H9 (cell line): Measurements from ENCODE around the gene MAP7. TPM values are rescaled to one million over a fixed set of nuclear protein-coding genes. Genes with fewer than 3 reads are reported as not detected.

Experiments used
- DNase-seq: peaks from one replicate; pipeline ENCODE4 v3.0.0-alpha.2; 2017
- H2AFZ ChIP-seq: one replicate; pipeline ENCODE4 v1.6.1; 2013; ENCODE audit warnings: mild to moderate bottlenecking, low read length, control low read depth, moderate library complexity
- H2AK5ac ChIP-seq: 2 replicates; pipeline ENCODE4 v1.6.1; 2013; ENCODE audit warnings: low read length, control low read depth, mixed read lengths; ENCODE audit not compliant: insufficient read length
- H2BK120ac ChIP-seq: one replicate; pipeline ENCODE4 v1.6.1; 2013; ENCODE audit warnings: low read depth, mild to moderate bottlenecking, low read length, control low read depth, inconsistent platforms; ENCODE audit not compliant: poor library complexity, severe bottlenecking
- H2BK12ac ChIP-seq: 2 replicates; pipeline ENCODE4 v1.6.1; 2013; ENCODE audit warnings: low read length, control low read depth, mixed read lengths, low read depth; ENCODE audit not compliant: insufficient read length
- H2BK15ac ChIP-seq: 2 replicates; pipeline ENCODE4 v1.6.1; 2013; ENCODE audit warnings: low read depth, low read length, control low read depth
- H2BK20ac ChIP-seq: one replicate; pipeline ENCODE4 v1.6.1; 2013; ENCODE audit warnings: low read depth, mild to moderate bottlenecking, low read length, control low read depth, inconsistent platforms; ENCODE audit not compliant: poor library complexity, severe bottlenecking
- H2BK5ac ChIP-seq: 2 replicates; pipeline ENCODE4 v1.6.1; 2013; ENCODE audit warnings: low read length, control low read depth, mixed read lengths; ENCODE audit not compliant: insufficient read length
- H3K14ac ChIP-seq: 2 replicates; pipeline ENCODE4 v1.6.1; 2013; ENCODE audit warnings: low read length, control low read depth; ENCODE audit not compliant: insufficient read depth
- H3K18ac ChIP-seq: 2 replicates; pipeline ENCODE4 v1.6.1; 2013; ENCODE audit warnings: low read depth, mild to moderate bottlenecking, mixed read lengths, low read length, control low read depth; ENCODE audit not compliant: insufficient read length
- H3K23ac ChIP-seq: 2 replicates; pipeline ENCODE4 v1.6.1; 2013; ENCODE audit warnings: low read length, control low read depth, mixed read lengths, low read depth; ENCODE audit not compliant: insufficient read length
- H3K23me2 ChIP-seq: 2 replicates; pipeline ENCODE4 v1.6.1; 2013; ENCODE audit warnings: low read depth, mild to moderate bottlenecking, mixed read lengths, low read length, control low read depth; ENCODE audit not compliant: insufficient read length, poor library complexity, severe bottlenecking
- H3K27ac ChIP-seq: 2 replicates; pipeline ENCODE4 v1.5.1; 2013; ENCODE audit warnings: low read length, control low read depth, mixed read lengths, low read depth; ENCODE audit not compliant: insufficient read length
- H3K27me3 ChIP-seq: 2 replicates; pipeline ENCODE4 v1.6.1; 2013; ENCODE audit warnings: low read length, control low read depth, inconsistent platforms; ENCODE audit not compliant: insufficient read depth
- H3K4ac ChIP-seq: 2 replicates; pipeline ENCODE4 v1.6.1; 2013; ENCODE audit warnings: low read depth, mild to moderate bottlenecking, control low read depth, inconsistent platforms, low read length, moderate library complexity
- H3K4me1 ChIP-seq: 2 replicates; pipeline ENCODE4 v1.6.1; 2013; ENCODE audit warnings: low read length, control low read depth, inconsistent platforms; ENCODE audit not compliant: insufficient read depth
- H3K4me2 ChIP-seq: 2 replicates; pipeline ENCODE4 v1.6.1; 2013; ENCODE audit warnings: low read length, control low read depth, mixed read lengths; ENCODE audit not compliant: insufficient read length, insufficient read depth
- H3K56ac ChIP-seq: 2 replicates; pipeline ENCODE4 v1.6.1; 2013; ENCODE audit warnings: low read depth, mild to moderate bottlenecking, mixed read lengths, low read length, control low read depth; ENCODE audit not compliant: insufficient read length
- H3K79me1 ChIP-seq: 2 replicates; pipeline ENCODE4 v1.6.1; 2013; ENCODE audit warnings: low read depth, mild to moderate bottlenecking, moderate library complexity, low read length, control low read depth, inconsistent platforms; ENCODE audit not compliant: insufficient read depth, poor library complexity, severe bottlenecking
- H3K79me2 ChIP-seq: 2 replicates; pipeline ENCODE4 v1.6.1; 2013; ENCODE audit warnings: low read length, control low read depth, inconsistent platforms; ENCODE audit not compliant: insufficient read depth
- H3K9ac ChIP-seq: 2 replicates; pipeline ENCODE4 v1.6.1; 2013; ENCODE audit warnings: low read length, control low read depth, mixed read lengths; ENCODE audit not compliant: insufficient read length; ENCODE audit errors: extremely low read depth
- H3K9me3 ChIP-seq: one replicate; pipeline ENCODE4 v1.6.1; 2013; ENCODE audit warnings: low read depth, low read length, inconsistent platforms; ENCODE audit not compliant: control insufficient read depth
- H3T11ph ChIP-seq: one replicate; pipeline ENCODE4 v1.6.1; 2013; ENCODE audit warnings: mild to moderate bottlenecking, low read length, control low read depth, inconsistent platforms
- H4K20me1 ChIP-seq: one replicate; pipeline ENCODE4 v1.6.1; 2013; ENCODE audit not compliant: control insufficient read depth, insufficient read length, insufficient read depth
- H4K5ac ChIP-seq: 2 replicates; pipeline ENCODE4 v1.6.1; 2013; ENCODE audit warnings: low read depth, mild to moderate bottlenecking, mixed read lengths, low read length, control low read depth; ENCODE audit not compliant: insufficient read length
- H4K8ac ChIP-seq: replicated peaks from 2 replicates; pipeline ENCODE4 v1.6.1; 2013; ENCODE audit warnings: low read length, control low read depth, mixed read lengths, low read depth; ENCODE audit not compliant: insufficient read length
- H4K91ac ChIP-seq: 2 replicates; pipeline ENCODE4 v1.6.1; 2013; ENCODE audit warnings: low read depth, mild to moderate bottlenecking, moderate library complexity, mixed read lengths, low read length, control low read depth; ENCODE audit not compliant: insufficient read length
- H3K27ac Mint-ChIP-seq, 3 experiments: 2 replicates in 2 of 3; 3 replicates in 1 of 3; pipeline ENCODE4 v1.8.0; 2020 to 2021; ENCODE audit warnings: mixed read lengths in 3 of 3, mild to moderate bottlenecking in 1 of 3, moderate library complexity in 1 of 3
- H3K27me3 Mint-ChIP-seq: 2 replicates; pipeline ENCODE4 v1.8.0; 2021; ENCODE audit warnings: low read depth, mild to moderate bottlenecking, moderate library complexity, mixed read lengths
- H3K36me3 Mint-ChIP-seq, 3 experiments: 2 replicates in 2 of 3; 3 replicates in 1 of 3; pipeline ENCODE4 v1.8.0; 2020 to 2021; ENCODE audit warnings: low read depth in 3 of 3, mixed read lengths in 3 of 3; ENCODE audit not compliant: insufficient read depth in 1 of 3
- H3K4me1 Mint-ChIP-seq, 2 experiments: 2 replicates each; pipeline ENCODE4 v1.8.0; 2020; ENCODE audit warnings: mixed read lengths in 2 of 2
- H3K4me3 Mint-ChIP-seq, 2 experiments: 2 replicates in 1 of 2; 3 replicates in 1 of 2; pipeline ENCODE4 v1.8.0; 2020 to 2021; ENCODE audit warnings: mild to moderate bottlenecking in 2 of 2, mixed read lengths in 2 of 2, moderate library complexity in 1 of 2
- H3K9me3 Mint-ChIP-seq, 2 experiments: 2 replicates in 1 of 2; 3 replicates in 1 of 2; pipeline ENCODE4 v1.8.0; 2020; ENCODE audit warnings: mild to moderate bottlenecking in 2 of 2, mixed read lengths in 2 of 2, moderate library complexity in 1 of 2
- CTCF ChIP-seq: fragments of 200-600 bp; sonication (generic); conservative IDR thresholded peaks from 3 replicates; pipeline ENCODE4 v1.8.0; 2021; ENCODE audit warnings: antibody characterized with exemption, mild to moderate bottlenecking
- WGBS: extraction: QIAGEN DNeasy Blood & Tissue Kit; methylation state at CpG from one replicate; pipeline ENCODE4 v1.1.7; 2013; ENCODE audit warnings: missing lambda C conversion rate, low lambda C conversion rate, mixed read lengths; ENCODE audit not compliant: insufficient read length; ENCODE audit errors: extremely low coverage; 5-methylcytosine and 5-hydroxymethylcytosine counted together
- total RNA-seq: library from RNA; stranded (reverse); gene quantifications from 2 replicates; pipeline ENCODE4 v1.2.1, GENCODE V29; 2021

The MAP7 gene
- total RNA-seq, 1 experiment from 2014 or later, result 51.1 TPM

- no CpG with 5 or more reads among the region's 5 CpGs for WGBS
- Histone ChIP-seq H3K4ac (no peak overlapping the region), H2BK15ac (no peak overlapping the region), H3K79me1 (no peaks in the 10 kb centered on the region), H3K18ac (no peak overlapping the region), H3K56ac (no peak overlapping the region), H3K4me2 (no peak overlapping the region), H4K20me1 (no peaks in the 10 kb centered on the region), H2BK20ac (no peak overlapping the region), H4K91ac (no peak overlapping the region), H4K8ac (no peak overlapping the region), H3K4me1 (peaks cover 7% of the 10 kb centered on the region; the same call in 1 of the 2 replicates), H2BK12ac (no peak overlapping the region), H3K23me2 (no peaks in the 10 kb centered on the region), H2AFZ (no peak overlapping the region), H3K9ac (no peak overlapping the region), H3K9me3 (no peaks in the 10 kb centered on the region), H3K79me2 (peaks cover 2% of the 10 kb centered on the region; the same call in 1 of the 2 replicates), H3K27me3 (no peaks in the 10 kb centered on the region), H2AK5ac (no peak overlapping the region), H2BK120ac (no peak overlapping the region), H2BK5ac (no peak overlapping the region), H3K23ac (no peak overlapping the region), H3K14ac (no peak overlapping the region), H4K5ac (no peak overlapping the region), H3K27ac (no peak overlapping the region), H3T11ph (no peak overlapping the region)
- H3K9me3 Mint-ChIP-seq, result no peaks in the 10 kb centered on the region
- no peak overlapping the region; a peak in 2 of 7 replicates for H3K27ac Mint-ChIP-seq
- no peak overlapping the region for H3K4me3 Mint-ChIP-seq
- H3K4me1 Mint-ChIP-seq, result peaks cover 19 to 26% of the 10 kb centered on the region in 2 experiments
- no peak for DNase-seq
- no peak for TF ChIP-seq CTCF
- peaks cover 6 to 15% (median 11%) of the 10 kb centered on the region in 3 experiments; a peak in 6 of 7 replicates for H3K36me3 Mint-ChIP-seq
- no peaks in the 10 kb centered on the region for H3K27me3 Mint-ChIP-seq
Observed at GRCh38 chr6:136424901-136425300, 125.3 kb downstream of the MAP7 start.
